ENCODE data around the gene RER1. TPM values are rescaled to one million over a fixed set of nuclear protein-coding genes. Genes with fewer than 3 reads are reported as not detected.

The RER1 gene
- total RNA-seq, 2 donors from 2014 or later = 114 TPM

GRCh38 chr1:2385606-2386280 lies 5.9 kb upstream of the RER1 start:
- Histone ChIP-seq H3K36me3 (ENCODE audit: control insufficient read depth, insufficient read depth, low read length) (peaks cover 24% of the 10 kb centered on the region), H3K9me3 (ENCODE audit: control insufficient read depth, low read length) (no peaks in the 10 kb centered on the region), H3K4me3 (ENCODE audit: low read length) (no peak overlapping the region), H3K9ac (ENCODE audit: extremely low read depth, low read length, poor library complexity, severe bottlenecking) (no peak overlapping the region), H3K27me3 (ENCODE audit: control insufficient read depth, insufficient read depth, low read length, poor library complexity, severe bottlenecking) (no peaks in the 10 kb centered on the region), H3K27ac (ENCODE audit: low read depth, low read length) (no peak overlapping the region), H3K4me1 (ENCODE audit: control insufficient read depth, insufficient read depth, low read length) (no peaks in the 10 kb centered on the region)
- H3K4me3 Mint-ChIP-seq = no peak overlapping the region
- H3K9me3 Mint-ChIP-seq = no peaks in the 10 kb centered on the region
- no peak for DNase-seq
- WGBS, 2 experiments (ENCODE audit: insufficient coverage in 1 of 2, insufficient read length in 1 of 2) = 94 to 97% methylated on average over 12 to 19 of the region's 19 CpGs
- H3K27ac Mint-ChIP-seq = no peak overlapping the region
- no peak for TF ChIP-seq CTCF (conservative IDR thresholded peaks at IDR 0.05)
- H3K4me1 Mint-ChIP-seq = no peaks in the 10 kb centered on the region
- no peaks in the 10 kb centered on the region for H3K27me3 Mint-ChIP-seq (ENCODE audit: insufficient read depth)
- peaks cover 3% of the 10 kb centered on the region for H3K36me3 Mint-ChIP-seq (ENCODE audit: low read depth)

GRCh38 chr1:2386636-2387611 lies 4.7 kb upstream of the RER1 start:
- H3K27me3 ChIP-seq (ENCODE audit: control insufficient read depth, insufficient read depth, low read length, poor library complexity, severe bottlenecking) = no peaks in the 10 kb centered on the region
- no peaks in the 10 kb centered on the region for H3K4me1 ChIP-seq (ENCODE audit: control insufficient read depth, insufficient read depth, low read length)
- H3K9ac ChIP-seq (ENCODE audit: extremely low read depth, low read length, poor library complexity, severe bottlenecking) = no peak overlapping the region
- Mint-ChIP-seq H3K27ac (no peak overlapping the region), H3K4me1 (no peaks in the 10 kb centered on the region), H3K27me3 (ENCODE audit: insufficient read depth) (no peaks in the 10 kb centered on the region), H3K9me3 (no peaks in the 10 kb centered on the region), H3K4me3 (no peak overlapping the region), H3K36me3 (ENCODE audit: low read depth) (peaks cover 3% of the 10 kb centered on the region)
- no peak overlapping the region for H3K4me3 ChIP-seq (ENCODE audit: low read length)
- peaks cover 24% of the 10 kb centered on the region for H3K36me3 ChIP-seq (ENCODE audit: control insufficient read depth, insufficient read depth, low read length)
- 94 to 96% methylated on average over 21 to 30 of the region's 30 CpGs for WGBS, 2 experiments (ENCODE audit: insufficient coverage in 1 of 2, insufficient read length in 1 of 2)
- no peaks in the 10 kb centered on the region for H3K9me3 ChIP-seq (ENCODE audit: control insufficient read depth, low read length)
- TF ChIP-seq CTCF (conservative IDR thresholded peaks at IDR 0.05) = no peak
- no peak for DNase-seq
- H3K27ac ChIP-seq (ENCODE audit: low read depth, low read length) = no peak overlapping the region

GRCh38 chr1:2388004-2388913 lies 3.4 kb upstream of the RER1 start:
- no peak overlapping the region for H3K9ac ChIP-seq (ENCODE audit: extremely low read depth, low read length, poor library complexity, severe bottlenecking)
- TF ChIP-seq CTCF (conservative IDR thresholded peaks at IDR 0.05) = no peak
- no peaks in the 10 kb centered on the region for H3K9me3 ChIP-seq (ENCODE audit: control insufficient read depth, low read length)
- no peak overlapping the region for H3K4me3 ChIP-seq (ENCODE audit: low read length)
- H3K9me3 Mint-ChIP-seq = no peaks in the 10 kb centered on the region
- no peaks in the 10 kb centered on the region for H3K27me3 ChIP-seq (ENCODE audit: control insufficient read depth, insufficient read depth, low read length, poor library complexity, severe bottlenecking)
- H3K4me1 Mint-ChIP-seq = peaks cover 9% of the 10 kb centered on the region
- peaks cover 29% of the 10 kb centered on the region for H3K36me3 ChIP-seq (ENCODE audit: control insufficient read depth, insufficient read depth, low read length)
- whole genome bisulfite sequencing, 2 experiments (ENCODE audit: insufficient coverage in 1 of 2, insufficient read length in 1 of 2) = 97% methylated on average over 23 to 32 of the region's 32 CpGs
- no peak overlapping the region for H3K27ac ChIP-seq (ENCODE audit: low read depth, low read length)
- no peaks in the 10 kb centered on the region for H3K4me1 ChIP-seq (ENCODE audit: control insufficient read depth, insufficient read depth, low read length)
- H3K36me3 Mint-ChIP-seq (ENCODE audit: low read depth) = peaks cover 10% of the 10 kb centered on the region
- no peak for DNase-seq
- no peak overlapping the region for H3K27ac Mint-ChIP-seq
- no peak overlapping the region for H3K4me3 Mint-ChIP-seq
- H3K27me3 Mint-ChIP-seq (ENCODE audit: insufficient read depth) = no peaks in the 10 kb centered on the region
